Thyroid gland (tissue), 4 donors: ENCODE measurements around the gene ZFAND3. TPM values are rescaled to one million over a fixed set of nuclear protein-coding genes. Genes with fewer than 3 reads are reported as not detected.

Source experiments
- DNase-seq, 2 donors: peaks; one replicate each; pipeline ENCODE4 v3.0.0-alpha.2; 2019
- H3K27ac ChIP-seq, 3 donors: fragments of 200-600 bp; sonication (generic); 1 replicate in 2 of 3; 2 replicates in 1 of 3; pipeline ENCODE4 v1.5.1; 2016 to 2019; ENCODE audit warnings: mild to moderate bottlenecking in 1 of 3, moderate library complexity in 1 of 3
- H3K27me3 ChIP-seq: fragments of 200-600 bp; sonication (generic); one replicate; pipeline ENCODE4 v1.5.1; 2019
- H3K36me3 ChIP-seq, 2 donors: fragments of 200-600 bp; sonication (generic); one replicate each; pipeline ENCODE4 v1.5.1; 2016 to 2019
- H3K4me1 ChIP-seq, 2 donors: fragments of 200-600 bp; sonication (generic); one replicate each; pipeline ENCODE4 v1.5.1; 2017 to 2019
- H3K4me3 ChIP-seq, 3 donors: fragments of 200-600 bp; sonication (generic); replicated peaks in 1 of 3; 1 replicate in 2 of 3; 2 replicates in 1 of 3; pipeline ENCODE4 v1.5.1; 2016; ENCODE audit warnings: mild to moderate bottlenecking in 1 of 3
- H3K9me3 ChIP-seq: fragments of 200-600 bp; sonication (generic); one replicate; pipeline ENCODE4 v1.5.1; 2017
- POLR2A ChIP-seq, 2 donors: fragments of 450-650 bp; IDR thresholded peaks; one replicate each; pipeline ENCODE4 v1.6.1; 2017; ENCODE audit warnings: antibody characterized with exemption in 2 of 2, mild to moderate bottlenecking in 2 of 2, moderate library complexity in 1 of 2
- WGBS, 2 donors: methylation state at CpG; one replicate each; pipeline ENCODE4 v1.1.5; 2017; 5-methylcytosine and 5-hydroxymethylcytosine counted together
- intact Hi-C: fragments of 100-400 bp; cut with DNase I; formaldehyde crosslinking; loops from one replicate; pipeline ENCODE4 v1.15.1; 2023
- total RNA-seq, 4 donors: library from RNA; depleted of rRNA; stranded (reverse); fragments of >200 nt; gene quantifications; one replicate each; pipeline ENCODE4 v1.2.3, GENCODE V29; 2016
- TF ChIP-seq, protein P1 (sequence below), 6 experiments: fragments of 200-600 bp in 3 of 6; fragments of 450-650 bp in 3 of 6; sonication (generic) in 3 of 6; IDR thresholded peaks; one replicate each; pipeline ENCODE4 v1.5.1; 2016 to 2019; ENCODE audit warnings: antibody characterized with exemption in 6 of 6, mild to moderate bottlenecking in 2 of 6, inconsistent platforms in 1 of 6, moderate library complexity in 1 of 6

The ZFAND3 gene
- total RNA-seq, 4 donors from 2014 or later = 41.3 to 57.7 (median 55.9) TPM

DNA sequence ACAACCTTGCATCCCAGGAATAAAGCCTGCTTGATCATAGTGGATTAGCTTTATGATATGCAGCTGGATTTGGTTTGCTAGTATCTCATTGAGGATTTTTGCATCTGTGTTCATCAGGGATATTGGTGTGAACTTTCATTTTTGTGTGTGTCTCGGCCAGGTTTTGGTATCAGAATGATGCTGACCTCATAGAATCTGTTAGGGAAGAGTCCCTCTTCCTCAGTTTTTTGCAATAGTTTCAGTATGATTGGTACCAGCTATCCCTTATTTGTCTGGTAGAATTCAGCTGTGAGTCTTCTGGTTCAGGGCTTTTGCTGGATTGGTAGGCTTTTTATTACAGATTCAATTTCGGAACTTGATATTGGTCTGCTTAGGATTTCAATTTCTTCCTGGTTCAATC lies 132.5 kb downstream of the ZFAND3 start:
- H3K9me3 ChIP-seq = no peaks in the 10 kb centered on the region
- WGBS, 2 donors = 92 to 96% methylated on average over 2 of the region's 2 CpGs
- H3K4me3 ChIP-seq = no peak overlapping the region
- DNase-seq = no peak
- no peak overlapping the region for H3K27ac ChIP-seq
- no peaks in the 10 kb centered on the region for H3K36me3 ChIP-seq
- TF ChIP-seq, protein P1, sequence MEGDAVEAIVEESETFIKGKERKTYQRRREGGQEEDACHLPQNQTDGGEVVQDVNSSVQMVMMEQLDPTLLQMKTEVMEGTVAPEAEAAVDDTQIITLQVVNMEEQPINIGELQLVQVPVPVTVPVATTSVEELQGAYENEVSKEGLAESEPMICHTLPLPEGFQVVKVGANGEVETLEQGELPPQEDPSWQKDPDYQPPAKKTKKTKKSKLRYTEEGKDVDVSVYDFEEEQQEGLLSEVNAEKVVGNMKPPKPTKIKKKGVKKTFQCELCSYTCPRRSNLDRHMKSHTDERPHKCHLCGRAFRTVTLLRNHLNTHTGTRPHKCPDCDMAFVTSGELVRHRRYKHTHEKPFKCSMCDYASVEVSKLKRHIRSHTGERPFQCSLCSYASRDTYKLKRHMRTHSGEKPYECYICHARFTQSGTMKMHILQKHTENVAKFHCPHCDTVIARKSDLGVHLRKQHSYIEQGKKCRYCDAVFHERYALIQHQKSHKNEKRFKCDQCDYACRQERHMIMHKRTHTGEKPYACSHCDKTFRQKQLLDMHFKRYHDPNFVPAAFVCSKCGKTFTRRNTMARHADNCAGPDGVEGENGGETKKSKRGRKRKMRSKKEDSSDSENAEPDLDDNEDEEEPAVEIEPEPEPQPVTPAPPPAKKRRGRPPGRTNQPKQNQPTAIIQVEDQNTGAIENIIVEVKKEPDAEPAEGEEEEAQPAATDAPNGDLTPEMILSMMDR (IDR thresholded peaks at IDR 0.05) = no peak
- TF ChIP-seq POLR2A (IDR thresholded peaks at IDR 0.05) = no peak
- peaks cover 7 to 34% of the 10 kb centered on the region in 2 donors for H3K4me1 ChIP-seq
- intact Hi-C loops = no loop called here
- H3K27me3 ChIP-seq = no peaks in the 10 kb centered on the region

GRCh38 chr6:37954791-37955190 lies 135.3 kb downstream of the ZFAND3 start:
- H3K4me1 ChIP-seq = peaks cover 5 to 33% of the 10 kb centered on the region in 2 donors
- no peak overlapping the region for H3K27ac ChIP-seq
- no peak overlapping the region for H3K4me3 ChIP-seq
- no peaks in the 10 kb centered on the region for H3K36me3 ChIP-seq
- no peak for DNase-seq
- TF ChIP-seq POLR2A (IDR thresholded peaks at IDR 0.05) = no peak
- TF ChIP-seq, protein P1 (IDR thresholded peaks at IDR 0.05) = no peak
- no peaks in the 10 kb centered on the region for H3K27me3 ChIP-seq
- intact Hi-C loops = no loop called here
- H3K9me3 ChIP-seq = no peaks in the 10 kb centered on the region

- H3K27ac ChIP-seq = no peak overlapping the region
- H3K4me3 ChIP-seq = no peak overlapping the region
- no peak for TF ChIP-seq POLR2A (IDR thresholded peaks at IDR 0.05)
- TF ChIP-seq, protein P1 (IDR thresholded peaks at IDR 0.05) = no peak
- H3K4me1 ChIP-seq = peaks cover 23 to 53% of the 10 kb centered on the region in 2 donors
- H3K27me3 ChIP-seq = no peaks in the 10 kb centered on the region
- WGBS, 2 donors = 65% methylated on average over 5 of the region's 5 CpGs
- H3K36me3 ChIP-seq = no peaks in the 10 kb centered on the region
- intact Hi-C loops = no loop called here
- DNase-seq = no peak
- H3K9me3 ChIP-seq = no peaks in the 10 kb centered on the region
Observed at GRCh38 chr6:37956711-37957275, 137.3 kb downstream of the ZFAND3 start.

- DNase-seq = no peak
- WGBS, 2 donors = 83 to 88% methylated on average over 3 of the region's 3 CpGs
- no peaks in the 10 kb centered on the region for H3K27me3 ChIP-seq
Observed at GRCh38 chr6:37959061-37959460, 139.5 kb downstream of the ZFAND3 start.

More at GRCh38 chr6:37959061-37959460, 139.5 kb downstream of the ZFAND3 start:
- Histone ChIP-seq H3K4me3 (no peak overlapping the region), H3K27ac (no peak overlapping the region), H3K9me3 (no peaks in the 10 kb centered on the region), H3K36me3 (no peaks in the 10 kb centered on the region), H3K4me1 (peaks cover 23 to 50% of the 10 kb centered on the region in 2 donors)
- TF ChIP-seq POLR2A (IDR thresholded peaks at IDR 0.05) = no peak
- TF ChIP-seq, protein P1 (IDR thresholded peaks at IDR 0.05) = no peak
- intact Hi-C loops = no loop called here
